Measurements from ENCODE around the gene SPINDOC.

The SPINDOC gene

DNA sequence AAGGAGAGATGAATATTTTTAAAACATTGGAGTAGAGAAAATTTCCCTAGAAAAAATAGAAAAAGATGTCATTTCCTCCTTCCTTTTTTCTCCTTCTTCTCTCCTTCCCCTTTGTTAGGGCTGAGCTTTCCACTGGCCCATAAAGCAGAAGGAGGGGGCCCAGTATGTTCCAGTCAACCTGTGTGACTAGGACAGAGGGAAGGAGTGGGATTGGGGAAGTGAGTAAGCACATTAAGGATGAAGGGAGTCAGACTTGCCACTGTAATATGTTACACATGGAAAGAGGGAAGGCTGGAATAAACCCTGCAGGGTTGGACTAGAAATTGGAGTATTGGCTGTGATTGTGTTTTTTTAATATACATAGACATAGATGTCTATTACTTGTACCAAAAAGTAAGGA is 20.1 kb upstream of the SPINDOC start:
- TF ChIP-seq OSR1 (CRISPR knock-in tag; IDR thresholded peaks at IDR 0.05), result no peak
- no peak for TF ChIP-seq BACH2 (CRISPR knock-in tag; IDR thresholded peaks at IDR 0.05; ENCODE audit: borderline replicate concordance)
- no peak for TF ChIP-seq TCF4 (CRISPR knock-in tag; IDR thresholded peaks at IDR 0.05; ENCODE audit: borderline replicate concordance)
- no peak for TF ChIP-seq ZNF565 (CRISPR knock-in tag; conservative IDR thresholded peaks at IDR 0.05; ENCODE audit: low read depth)
- TF ChIP-seq, protein P1, sequence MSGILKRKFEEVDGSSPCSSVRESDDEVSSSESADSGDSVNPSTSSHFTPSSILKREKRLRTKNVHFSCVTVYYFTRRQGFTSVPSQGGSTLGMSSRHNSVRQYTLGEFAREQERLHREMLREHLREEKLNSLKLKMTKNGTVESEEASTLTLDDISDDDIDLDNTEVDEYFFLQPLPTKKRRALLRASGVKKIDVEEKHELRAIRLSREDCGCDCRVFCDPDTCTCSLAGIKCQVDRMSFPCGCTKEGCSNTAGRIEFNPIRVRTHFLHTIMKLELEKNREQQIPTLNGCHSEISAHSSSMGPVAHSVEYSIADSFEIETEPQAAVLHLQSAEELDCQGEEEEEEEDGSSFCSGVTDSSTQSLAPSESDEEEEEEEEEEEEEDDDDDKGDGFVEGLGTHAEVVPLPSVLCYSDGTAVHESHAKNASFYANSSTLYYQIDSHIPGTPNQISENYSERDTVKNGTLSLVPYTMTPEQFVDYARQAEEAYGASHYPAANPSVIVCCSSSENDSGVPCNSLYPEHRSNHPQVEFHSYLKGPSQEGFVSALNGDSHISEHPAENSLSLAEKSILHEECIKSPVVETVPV (CRISPR knock-in tag; IDR thresholded peaks at IDR 0.05), result no peak
- TF ChIP-seq ZNF8 (CRISPR knock-in tag; IDR thresholded peaks at IDR 0.05), result no peak
- no peak for TF ChIP-seq ZNF70 (CRISPR knock-in tag; IDR thresholded peaks at IDR 0.05)
- no peak for TF ChIP-seq RARB (CRISPR knock-in tag; IDR thresholded peaks at IDR 0.05)
- no peak for TF ChIP-seq SNAI2 (CRISPR knock-in tag; IDR thresholded peaks at IDR 0.05)
- TF ChIP-seq, protein P2, sequence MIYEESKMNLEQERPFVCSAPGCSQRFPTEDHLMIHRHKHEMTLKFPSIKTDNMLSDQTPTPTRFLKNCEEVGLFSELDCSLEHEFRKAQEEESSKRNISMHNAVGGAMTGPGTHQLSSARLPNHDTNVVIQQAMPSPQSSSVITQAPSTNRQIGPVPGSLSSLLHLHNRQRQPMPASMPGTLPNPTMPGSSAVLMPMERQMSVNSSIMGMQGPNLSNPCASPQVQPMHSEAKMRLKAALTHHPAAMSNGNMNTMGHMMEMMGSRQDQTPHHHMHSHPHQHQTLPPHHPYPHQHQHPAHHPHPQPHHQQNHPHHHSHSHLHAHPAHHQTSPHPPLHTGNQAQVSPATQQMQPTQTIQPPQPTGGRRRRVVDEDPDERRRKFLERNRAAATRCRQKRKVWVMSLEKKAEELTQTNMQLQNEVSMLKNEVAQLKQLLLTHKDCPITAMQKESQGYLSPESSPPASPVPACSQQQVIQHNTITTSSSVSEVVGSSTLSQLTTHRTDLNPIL (CRISPR knock-in tag; IDR thresholded peaks at IDR 0.05; ENCODE audit: low read depth), result no peak
- ATAC-seq, result no peak

DNA sequence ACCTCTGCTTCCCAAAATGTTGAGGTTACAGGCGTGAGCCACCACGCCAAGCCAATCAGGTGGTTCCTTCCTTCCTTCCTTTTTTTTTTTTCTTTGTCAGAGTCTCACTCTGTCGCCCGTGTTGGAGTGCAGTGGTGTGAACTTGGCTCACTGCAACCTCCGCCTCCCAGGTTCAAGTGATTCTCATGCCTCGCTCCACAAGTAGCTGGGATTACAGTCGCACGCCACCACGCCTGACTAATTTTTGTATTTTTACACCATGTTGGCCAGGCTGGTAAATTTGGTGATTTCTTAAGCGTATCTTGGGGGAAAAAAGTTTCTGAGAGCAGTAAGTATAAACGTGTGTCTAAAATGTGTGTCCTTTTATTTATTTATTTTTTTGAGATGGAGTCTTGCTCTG is 18.2 kb upstream of the SPINDOC start:
- TF ChIP-seq ARNTL (CRISPR knock-in tag; IDR thresholded peaks at IDR 0.05; ENCODE audit: borderline replicate concordance, low read depth), result no peak
- TF ChIP-seq, protein P1 (CRISPR knock-in tag; IDR thresholded peaks at IDR 0.05), result no peak
- no peak for TF ChIP-seq CSDC2 (CRISPR knock-in tag; IDR thresholded peaks at IDR 0.05)
- no peak for TF ChIP-seq ZFP30 (CRISPR knock-in tag; IDR thresholded peaks at IDR 0.05)
- no peak for TF ChIP-seq OSR1 (CRISPR knock-in tag; IDR thresholded peaks at IDR 0.05)
- TF ChIP-seq ZNF565 (CRISPR knock-in tag; conservative IDR thresholded peaks at IDR 0.05; ENCODE audit: low read depth), result no peak
- TF ChIP-seq, protein P2 (CRISPR knock-in tag; IDR thresholded peaks at IDR 0.05; ENCODE audit: low read depth), result no peak
- no peak for TF ChIP-seq ESRRG (CRISPR knock-in tag; IDR thresholded peaks at IDR 0.05)
- TF ChIP-seq SNAI2 (CRISPR knock-in tag; IDR thresholded peaks at IDR 0.05), result no peak
- no peak for TF ChIP-seq RARB (CRISPR knock-in tag; IDR thresholded peaks at IDR 0.05)
- no peak for TF ChIP-seq PPARA (CRISPR knock-in tag; IDR thresholded peaks at IDR 0.05; ENCODE audit: borderline replicate concordance)
- no peak for TF ChIP-seq BACH2 (CRISPR knock-in tag; IDR thresholded peaks at IDR 0.05; ENCODE audit: borderline replicate concordance)
- no peak for TF ChIP-seq TCF4 (CRISPR knock-in tag; IDR thresholded peaks at IDR 0.05; ENCODE audit: borderline replicate concordance)
- no peak for TF ChIP-seq ZFP3 (CRISPR knock-in tag; IDR thresholded peaks at IDR 0.05)
- TF ChIP-seq, protein P3, sequence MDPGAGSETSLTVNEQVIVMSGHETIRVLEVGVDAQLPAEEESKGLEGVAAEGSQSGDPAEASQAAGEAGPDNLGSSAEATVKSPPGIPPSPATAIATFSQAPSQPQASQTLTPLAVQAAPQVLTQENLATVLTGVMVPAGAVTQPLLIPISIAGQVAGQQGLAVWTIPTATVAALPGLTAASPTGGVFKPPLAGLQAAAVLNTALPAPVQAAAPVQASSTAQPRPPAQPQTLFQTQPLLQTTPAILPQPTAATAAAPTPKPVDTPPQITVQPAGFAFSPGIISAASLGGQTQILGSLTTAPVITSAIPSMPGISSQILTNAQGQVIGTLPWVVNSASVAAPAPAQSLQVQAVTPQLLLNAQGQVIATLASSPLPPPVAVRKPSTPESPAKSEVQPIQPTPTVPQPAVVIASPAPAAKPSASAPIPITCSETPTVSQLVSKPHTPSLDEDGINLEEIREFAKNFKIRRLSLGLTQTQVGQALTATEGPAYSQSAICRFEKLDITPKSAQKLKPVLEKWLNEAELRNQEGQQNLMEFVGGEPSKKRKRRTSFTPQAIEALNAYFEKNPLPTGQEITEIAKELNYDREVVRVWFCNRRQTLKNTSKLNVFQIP (CRISPR knock-in tag; IDR thresholded peaks at IDR 0.05; ENCODE audit: borderline replicate concordance, low read depth), result no peak
- no peak for TF ChIP-seq ZC3H10 (CRISPR knock-in tag; IDR thresholded peaks at IDR 0.05)
- TF ChIP-seq ISL1 (CRISPR knock-in tag; IDR thresholded peaks at IDR 0.05), result no peak
- no peak for ATAC-seq

DNA sequence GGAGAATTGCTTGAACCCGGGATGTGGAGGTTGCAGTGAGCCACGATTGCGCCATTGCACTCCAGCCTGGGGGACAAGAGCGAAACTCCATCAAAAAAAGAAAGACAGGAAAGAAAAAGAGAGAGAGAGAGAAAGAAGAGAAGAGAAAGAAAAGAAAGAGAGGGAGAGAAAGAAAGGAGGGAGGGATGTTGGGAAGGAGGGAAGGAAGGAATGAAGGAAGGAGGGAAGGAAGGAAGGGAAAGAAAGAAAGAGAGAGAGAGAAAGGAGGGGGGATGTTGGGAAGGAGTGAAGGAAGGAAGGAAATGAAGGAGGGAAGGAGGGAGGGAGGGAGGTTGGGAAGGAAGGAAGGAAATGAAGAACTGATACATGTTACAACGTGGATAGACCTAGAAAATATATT is 12.3 kb upstream of the SPINDOC start:
- TF ChIP-seq ZNF565 (CRISPR knock-in tag; conservative IDR thresholded peaks at IDR 0.05; ENCODE audit: low read depth) (no peak), SNAI2 (CRISPR knock-in tag; IDR thresholded peaks at IDR 0.05) (no peak), ZFP30 (CRISPR knock-in tag; IDR thresholded peaks at IDR 0.05) (no peak), ZNF70 (CRISPR knock-in tag; IDR thresholded peaks at IDR 0.05) (no peak), ZC3H10 (CRISPR knock-in tag; IDR thresholded peaks at IDR 0.05) (no peak), CSDC2 (CRISPR knock-in tag; IDR thresholded peaks at IDR 0.05) (no peak)
- TF ChIP-seq, protein P1 (CRISPR knock-in tag; IDR thresholded peaks at IDR 0.05), result no peak
- ATAC-seq, result no peak
